H1 (cell line): Measurements from ENCODE around the gene MECP2. TPM values are rescaled to one million over a fixed set of nuclear protein-coding genes. Genes with fewer than 3 reads are reported as not detected.

Experiments used
- CTCF ChIA-PET: fragments of 300-600 bp; sonication (Branson Sonifier 250); formaldehyde crosslinking; loops from one replicate; lab custom pipeline; 2021; ENCODE audit not compliant: partially characterized antibody; lab: Charles Lee
- POLR2A ChIA-PET: fragments of 300-600 bp; sonication (Branson Sonifier 250); formaldehyde crosslinking; loops from one replicate; lab custom pipeline; 2021; ENCODE audit warnings: inconsistent platforms; ENCODE audit not compliant: partially characterized antibody; lab: Charles Lee
- DNase-seq, 2 experiments: peaks; one replicate each; pipeline versions ENCODE4 v3.0.0 to v3.0.0-alpha.2; 2010 to 2022; ENCODE audit warnings: low spot score in 2 of 2, low read depth in 1 of 2, mixed read lengths in 1 of 2
- FAIRE-seq: peaks from 2 replicates; lab custom pipeline; 2011; peaks lifted over from hg19 to GRCh38; lab: Jason Lieb, UNC
- H2AFZ ChIP-seq: 2 replicates; pipeline ENCODE4 v1.8.1; 2012; ENCODE audit warnings: low read length, inconsistent platforms
- H2AK5ac ChIP-seq: 2 replicates; pipeline ENCODE4 v1.6.1; 2013; ENCODE audit warnings: low read depth, low read length
- H2BK120ac ChIP-seq: replicated peaks from 2 replicates; pipeline ENCODE3; 2013; ENCODE audit warnings: low read depth, low read length, inconsistent platforms
- H2BK12ac ChIP-seq: 2 replicates; pipeline ENCODE4 v1.6.1; 2013; ENCODE audit warnings: low read depth, low read length
- H2BK15ac ChIP-seq: 2 replicates; pipeline ENCODE4 v1.6.1; 2013; ENCODE audit warnings: low read length
- H2BK20ac ChIP-seq: 2 replicates; pipeline ENCODE4 v1.6.1; 2013; ENCODE audit warnings: low read length
- H2BK5ac ChIP-seq: 2 replicates; pipeline ENCODE4 v1.6.1; 2013; ENCODE audit warnings: low read depth, low read length
- H3K14ac ChIP-seq: 2 replicates; pipeline ENCODE4 v1.6.1; 2013; ENCODE audit warnings: inconsistent platforms; ENCODE audit not compliant: insufficient read length
- H3K18ac ChIP-seq: 2 replicates; pipeline ENCODE4 v1.6.1; 2013; ENCODE audit warnings: low read length; ENCODE audit errors: extremely low read depth
- H3K23ac ChIP-seq: 2 replicates; pipeline ENCODE4 v1.6.1; 2013; ENCODE audit warnings: inconsistent platforms; ENCODE audit not compliant: insufficient read length
- H3K23me2 ChIP-seq: 2 replicates; pipeline ENCODE4 v1.6.1; 2013; ENCODE audit warnings: low read depth, low read length
- H3K27ac ChIP-seq: 2 replicates; pipeline ENCODE4 v1.6.1; 2011; ENCODE audit warnings: low read depth, low read length, inconsistent platforms
- H3K27me3 ChIP-seq, 4 experiments: replicated peaks in 1 of 4; 1 replicate in 1 of 4; 2 replicates in 3 of 4; pipeline versions ENCODE4 v1.6.1 to v1.8.1; 2011 to 2013; ENCODE audit warnings: low read length in 3 of 4, mild to moderate bottlenecking in 3 of 4, inconsistent platforms in 2 of 4, mixed read lengths in 2 of 4, moderate library complexity in 1 of 4; ENCODE audit not compliant: control insufficient read depth in 3 of 4, insufficient read depth in 3 of 4; ENCODE audit errors: extremely low read depth in 1 of 4
- H3K36me3 ChIP-seq, 4 experiments: 2 replicates each; pipeline versions ENCODE4 v1.6.1 to v1.8.1; 2011 to 2013; ENCODE audit warnings: mild to moderate bottlenecking in 4 of 4, low read length in 3 of 4, moderate library complexity in 2 of 4, control low read depth in 1 of 4, inconsistent platforms in 1 of 4; ENCODE audit not compliant: insufficient read depth in 4 of 4, control insufficient read depth in 2 of 4
- H3K4ac ChIP-seq: replicated peaks from 2 replicates; pipeline ENCODE3; 2013; ENCODE audit warnings: low read length, low read depth, mixed read lengths, inconsistent platforms; ENCODE audit not compliant: insufficient read length
- H3K4me1 ChIP-seq, 4 experiments: replicated peaks in 1 of 4; 1 replicate in 1 of 4; 2 replicates in 3 of 4; pipeline versions ENCODE4 v1.6.1 to v1.8.1; 2011 to 2013; ENCODE audit warnings: low read length in 3 of 4, inconsistent platforms in 2 of 4, mixed read lengths in 1 of 4; ENCODE audit not compliant: insufficient read depth in 4 of 4, control insufficient read depth in 3 of 4
- H3K4me2 ChIP-seq, 2 experiments: 2 replicates each; pipeline versions ENCODE4 v1.6.1 to v1.8.1; 2011 to 2013; ENCODE audit warnings: low read depth in 2 of 2, low read length in 2 of 2, control low read depth in 1 of 2, inconsistent platforms in 1 of 2, mild to moderate bottlenecking in 1 of 2; ENCODE audit not compliant: insufficient read depth in 1 of 2
- H3K4me3 ChIP-seq, 4 experiments: fragments of 200-600, 300-600 bp in 1 of 4; sonication (generic), shearing (Covaris generic), sonication (Bioruptor Twin) in 1 of 4; 2 replicates each; pipeline versions ENCODE4 v1.5.1 to v1.8.1; 2011 to 2016; ENCODE audit warnings: low read length in 4 of 4, low read depth in 3 of 4, control low read depth in 2 of 4, inconsistent platforms in 2 of 4, mild to moderate bottlenecking in 2 of 4, mixed read lengths in 1 of 4, moderate library complexity in 1 of 4; ENCODE audit not compliant: insufficient read depth in 2 of 4; ENCODE audit errors: extremely low read depth in 1 of 4
- H3K56ac ChIP-seq: replicated peaks from 2 replicates; pipeline ENCODE3; 2013; ENCODE audit warnings: low read depth, mild to moderate bottlenecking, mixed read lengths, low read length, inconsistent platforms; ENCODE audit not compliant: insufficient read length
- H3K79me1 ChIP-seq: 2 replicates; pipeline ENCODE4 v1.6.1; 2013; ENCODE audit warnings: low read depth, low read length, control low read depth
- H3K79me2 ChIP-seq, 2 experiments: 2 replicates each; pipeline versions ENCODE4 v1.6.1 to v1.8.1; 2012 to 2013; ENCODE audit warnings: low read length in 2 of 2, mild to moderate bottlenecking in 2 of 2, inconsistent platforms in 1 of 2; ENCODE audit not compliant: insufficient read depth in 2 of 2, control insufficient read depth in 1 of 2
- H3K9ac ChIP-seq, 4 experiments: replicated peaks in 1 of 4; 1 replicate in 1 of 4; 2 replicates in 3 of 4; pipeline versions ENCODE4 v1.6.1 to v1.8.1; 2011 to 2013; ENCODE audit warnings: low read depth in 3 of 4, low read length in 3 of 4, control low read depth in 2 of 4, mild to moderate bottlenecking in 2 of 4, moderate library complexity in 2 of 4, inconsistent platforms in 1 of 4; ENCODE audit errors: extremely low read depth in 1 of 4
- H3K9me3 ChIP-seq, 2 experiments: 2 replicates each; pipeline versions ENCODE4 v1.6.1 to v1.8.1; 2012 to 2013; ENCODE audit warnings: mild to moderate bottlenecking in 2 of 2, moderate library complexity in 2 of 2, control low read depth in 1 of 2, inconsistent platforms in 1 of 2, low read depth in 1 of 2, low read length in 1 of 2, mixed read lengths in 1 of 2; ENCODE audit not compliant: insufficient read depth in 2 of 2
- H4K20me1 ChIP-seq, 2 experiments: replicated peaks in 1 of 2; 2 replicates each; pipeline versions ENCODE3 to v1.8.1; 2011 to 2013; ENCODE audit warnings: inconsistent platforms in 2 of 2, low read length in 2 of 2, mild to moderate bottlenecking in 1 of 2; ENCODE audit not compliant: insufficient read depth in 2 of 2, control insufficient read depth in 1 of 2
- H4K5ac ChIP-seq: 2 replicates; pipeline ENCODE4 v1.6.1; 2013; ENCODE audit warnings: low read length, low read depth, mixed read lengths, inconsistent platforms; ENCODE audit not compliant: insufficient read length
- H4K8ac ChIP-seq: 2 replicates; pipeline ENCODE4 v1.8.0; 2013; ENCODE audit warnings: mild to moderate bottlenecking, moderate library complexity, low read length, inconsistent platforms; ENCODE audit not compliant: insufficient read depth; ENCODE audit errors: extremely low read depth
- H4K91ac ChIP-seq: replicated peaks from 2 replicates; pipeline ENCODE3; 2013; ENCODE audit warnings: low read length, mixed read lengths, inconsistent platforms; ENCODE audit not compliant: insufficient read length
- BCL11A ChIP-seq, 2 experiments: IDR thresholded peaks; one replicate each; pipeline ENCODE4 v1.6.1; 2011; ENCODE audit warnings: low read depth in 2 of 2, low read length in 2 of 2, mild to moderate bottlenecking in 2 of 2
- CBX8 ChIP-seq: fragments of 300-800, 300-1000 bp; sonication (generic); IDR thresholded peaks from 2 replicates; pipeline ENCODE4 v1.7.1; 2016; ENCODE audit warnings: low read depth, low read length, borderline replicate concordance
- CREB1 ChIP-seq: IDR thresholded peaks from 2 replicates; pipeline ENCODE4 v1.6.1; 2012; ENCODE audit warnings: inconsistent platforms
- GABPA ChIP-seq: IDR thresholded peaks from 2 replicates; pipeline ENCODE4 v1.6.1; 2011; ENCODE audit warnings: mild to moderate bottlenecking, low read length, moderate library complexity, borderline replicate concordance; ENCODE audit not compliant: insufficient read depth
- GTF2F1 ChIP-seq: IDR thresholded peaks from 2 replicates; pipeline ENCODE4 v1.6.1; 2012; ENCODE audit warnings: low read depth, low read length, improper control_type of control experiment, borderline replicate concordance
- MAFK ChIP-seq: IDR thresholded peaks from 2 replicates; pipeline ENCODE4 v1.6.1; 2012; ENCODE audit warnings: low read depth, mild to moderate bottlenecking, improper control_type of control experiment, low read length
- POLR2A ChIP-seq, 2 experiments: IDR thresholded peaks; 1 replicate in 1 of 2; 2 replicates in 1 of 2; pipeline ENCODE4 v1.6.1; 2011; ENCODE audit warnings: low read depth in 2 of 2, low read length in 2 of 2, mild to moderate bottlenecking in 2 of 2; ENCODE audit errors: control extremely low read depth in 1 of 2
- SAP30 ChIP-seq: fragments of 300-600 bp; sonication (generic); IDR thresholded peaks from 2 replicates; pipeline ENCODE4 v1.7.1; 2012; ENCODE audit warnings: low read length, moderate library complexity, mild to moderate bottlenecking, inconsistent platforms; ENCODE audit not compliant: insufficient read depth, insufficient replicate concordance
- SP1 ChIP-seq: IDR thresholded peaks from 2 replicates; pipeline ENCODE4 v1.6.1; 2011; ENCODE audit warnings: low read depth, low read length
- TAF1 ChIP-seq: IDR thresholded peaks from 2 replicates; pipeline ENCODE4 v1.6.1; 2011; ENCODE audit warnings: mild to moderate bottlenecking, low read depth, low read length
- TAF7 ChIP-seq: optimal IDR thresholded peaks from 2 replicates; pipeline ENCODE3; 2011; ENCODE audit warnings: low read depth, mild to moderate bottlenecking, inconsistent platforms, low read length, moderate library complexity, borderline replicate concordance
- TEAD4 ChIP-seq: IDR thresholded peaks from 2 replicates; pipeline ENCODE4 v1.6.1; 2012; ENCODE audit warnings: low read depth, low read length, inconsistent platforms, mixed read lengths
- YY1 ChIP-seq: IDR thresholded peaks from 2 replicates; pipeline ENCODE4 v1.6.1; 2011; ENCODE audit warnings: low read depth, mild to moderate bottlenecking, low read length
- WGBS, 2 experiments: shearing (Covaris generic) in 1 of 2; methylation state at CpG; one replicate each; pipeline versions ENCODE4 v1.1.6 to v1.1.7; 2013 to 2015; ENCODE audit warnings: low lambda C conversion rate in 2 of 2, mixed read lengths in 2 of 2, inconsistent platforms in 1 of 2, low coverage in 1 of 2, missing lambda C conversion rate in 1 of 2; ENCODE audit not compliant: insufficient replicate concordance in 2 of 2, insufficient coverage in 1 of 2, insufficient read length in 1 of 2; ENCODE audit errors: extremely low coverage in 1 of 2, missing lambda C conversion rate in 1 of 2; 5-methylcytosine and 5-hydroxymethylcytosine counted together
- polyA plus RNA-seq, 7 experiments: library from polyadenylated mRNA; depleted of rRNA in 3 of 7; stranded (reverse) in 5 of 7; unstranded in 2 of 7; fragments of >200 nt in 5 of 7; fragments of 200-250 nt in 2 of 7; gene quantifications; 1 replicate in 5 of 7; 2 replicates in 1 of 7; 4 replicates in 1 of 7; pipeline versions ENCODE4 v1.2.1 to v1.2.3, GENCODE V29; 2011 to 2013; ENCODE audit warnings: missing spikeins in 2 of 7, mixed read lengths in 2 of 7
- total RNA-seq: library from RNA; stranded (reverse); fragmentation: NEBNext Ultra II Directional; extraction: Animal tissue kit (Norgen Biotek cat#: 25700); gene quantifications from 2 replicates; pipeline ENCODE4 v1.2.1, GENCODE V29; 2021

The MECP2 gene
- total and polyA plus RNA-seq, 2 of the 8 experiments (the other 6 are each of a cell fraction or from before 2014, with no cell fraction given), result 5.0 to 32.4 TPM

DNA sequence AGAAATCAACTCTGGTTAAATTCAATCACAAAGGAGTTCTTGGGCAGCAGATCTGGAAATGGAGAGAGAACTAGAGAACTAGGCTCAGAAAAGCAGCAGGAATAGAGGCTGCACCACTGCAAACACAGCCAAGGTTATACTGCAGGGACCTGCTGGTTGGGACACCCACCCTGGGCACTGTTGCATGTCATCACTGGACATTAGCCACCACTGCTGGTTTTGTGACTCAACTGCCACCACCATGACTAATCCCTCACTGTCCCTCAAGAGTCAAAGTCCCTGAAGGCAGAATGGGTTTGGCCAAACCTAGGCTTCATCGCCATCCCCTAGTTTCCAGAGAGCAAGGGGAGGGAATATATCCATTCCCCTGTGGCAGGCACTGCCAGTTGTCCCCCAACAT is 39.7 kb downstream of the MECP2 start:
- Histone ChIP-seq H3K4me1 (no peaks in the 10 kb centered on the region), H4K20me1 (peaks cover 3 to 9% of the 10 kb centered on the region in 2 experiments), H3K4me2 (no peak overlapping the region), H4K5ac (no peak overlapping the region), H3K4ac (no peak overlapping the region), H2AK5ac (no peak overlapping the region), H3K56ac (no peak overlapping the region), H3K9me3 (no peaks in the 10 kb centered on the region), H3K18ac (no peak overlapping the region), H3K23me2 (no peaks in the 10 kb centered on the region), H3K27me3 (no peaks in the 10 kb centered on the region), H2BK5ac (no peak overlapping the region), H3K79me1 (peaks cover 4% of the 10 kb centered on the region; the same call in 1 of the 2 replicates), H3K27ac (no peak overlapping the region), H3K36me3 (no peaks in the 10 kb centered on the region; a peak in 3 of 8 replicates), H2BK120ac (no peak overlapping the region), H3K4me3 (no peak overlapping the region), H4K8ac (no peak overlapping the region), H3K23ac (no peak overlapping the region), H2BK20ac (no peak overlapping the region), H3K79me2 (peaks cover 0 to 30% of the 10 kb centered on the region in 2 experiments; a peak in 2 of 4 replicates), H3K14ac (no peak overlapping the region), H2AFZ (no peak overlapping the region), H4K91ac (no peak overlapping the region), H2BK12ac (no peak overlapping the region), H2BK15ac (no peak overlapping the region), H3K9ac (no peak overlapping the region)
- ChIA-PET CTCF (no interaction called here), POLR2A (no interaction called here)
- FAIRE-seq, result no peak
- no peak for DNase-seq
- WGBS, 2 experiments, result 100% methylated on average over 1 of the region's 1 CpG; no CpG with 5 or more reads in 1 of the 2 experiments
- TF ChIP-seq TEAD4, result no peak
- TF ChIP-seq TAF7, result no peak
- no peak for TF ChIP-seq GTF2F1
- no peak for TF ChIP-seq SAP30
- TF ChIP-seq CBX8, result no peak
- no peak for TF ChIP-seq YY1
- no peak for TF ChIP-seq SP1
- TF ChIP-seq MAFK, result no peak
- TF ChIP-seq POLR2A (IDR thresholded peaks at IDR 0.05; ENCODE audit: control extremely low read depth in 1 of 2, low read depth in 2 of 2, low read length in 2 of 2), result no peak
- no peak for TF ChIP-seq TAF1
- no peak for TF ChIP-seq BCL11A (IDR thresholded peaks at IDR 0.05; ENCODE audit: low read depth in 2 of 2, low read length in 2 of 2)
- TF ChIP-seq GABPA, result no peak
- no peak for TF ChIP-seq CREB1
